Loucy (cell line): ENCODE measurements around the gene MDGA2.

ENCODE experiments used
- H2AFZ ChIP-seq: fragments of 200-600 bp; sonication (generic); 2 replicates; pipeline ENCODE4 v1.6.0; 2016; ENCODE audit warnings: antibody characterized with exemption, mild to moderate bottlenecking, low read length, moderate library complexity
- H3F3A ChIP-seq: fragments of 200-600 bp; 2 replicates; pipeline ENCODE4 v1.6.0; 2016; ENCODE audit warnings: antibody characterized with exemption, low read depth, mild to moderate bottlenecking
- H3K27me3 ChIP-seq: fragments of 200-600 bp; sonication (generic); 2 replicates; pipeline ENCODE4 v1.6.1; 2014; ENCODE audit warnings: low read length, mild to moderate bottlenecking; ENCODE audit not compliant: insufficient read depth, poor library complexity, severe bottlenecking
- H3K36me3 ChIP-seq: fragments of 200-600 bp; sonication (generic); 2 replicates; pipeline ENCODE4 v1.6.1; 2016; ENCODE audit warnings: low read length; ENCODE audit not compliant: insufficient read depth
- H3K4me1 ChIP-seq: fragments of 200-600 bp; sonication (generic); 2 replicates; pipeline ENCODE4 v1.5.1; 2014; ENCODE audit warnings: low read length, mild to moderate bottlenecking; ENCODE audit not compliant: insufficient read depth, poor library complexity, severe bottlenecking
- H3K4me2 ChIP-seq: fragments of 200-600 bp; sonication (generic); 2 replicates; pipeline ENCODE4 v1.6.0; 2014; ENCODE audit warnings: antibody characterized with exemption, low read length, low read depth, mild to moderate bottlenecking; ENCODE audit not compliant: poor library complexity, severe bottlenecking
- H3K4me3 ChIP-seq: fragments of 200-600 bp; sonication (generic); 2 replicates; pipeline ENCODE4 v1.5.1; 2014; ENCODE audit warnings: low read length, mild to moderate bottlenecking, mixed read lengths; ENCODE audit not compliant: poor library complexity, severe bottlenecking
- H3K79me2 ChIP-seq: fragments of 200-600 bp; sonication (generic); 2 replicates; pipeline ENCODE4 v1.6.1; 2014; ENCODE audit warnings: low read length; ENCODE audit not compliant: insufficient read depth
- H3K9ac ChIP-seq: fragments of 200-600 bp; sonication (generic); 2 replicates; pipeline ENCODE4 v1.6.0; 2014; ENCODE audit warnings: mild to moderate bottlenecking, low read depth, low read length, moderate library complexity; ENCODE audit not compliant: poor library complexity, severe bottlenecking
- H3K9me2 ChIP-seq: fragments of 200-600 bp; sonication (generic); replicated peaks from 2 replicates; pipeline ENCODE4 v1.6.1; 2016; ENCODE audit warnings: low read depth, low read length, mixed read lengths
- H3K9me3 ChIP-seq: fragments of 200-600 bp; sonication (generic); 2 replicates; pipeline ENCODE4 v1.6.1; 2014; ENCODE audit warnings: mild to moderate bottlenecking, antibody characterized with exemption, low read length, low read depth; ENCODE audit not compliant: insufficient read depth
- H4K20me1 ChIP-seq: fragments of 200-600 bp; sonication (generic); 2 replicates; pipeline ENCODE4 v1.6.0; 2014; ENCODE audit warnings: antibody characterized with exemption, low read length, mild to moderate bottlenecking; ENCODE audit not compliant: insufficient read depth, poor library complexity, severe bottlenecking
- CTCF ChIP-seq: fragments of 200-600 bp; sonication (generic); conservative IDR thresholded peaks from 2 replicates; pipeline ENCODE4 v1.5.1; 2014; ENCODE audit warnings: mild to moderate bottlenecking, antibody characterized with exemption, low read length
- EZH2phosphoT487 ChIP-seq: fragments of 200-600 bp; IDR thresholded peaks from 2 replicates; pipeline ENCODE4 v1.6.1; 2018; ENCODE audit warnings: antibody characterized with exemption, mild to moderate bottlenecking, moderate library complexity, borderline replicate concordance

MDGA2 gene

GRCh38 chr14:47322751-47323150 lies 352.7 kb downstream of the MDGA2 start:
- no peaks in the 10 kb centered on the region for H4K20me1 ChIP-seq
- H2AFZ ChIP-seq: no peak overlapping the region
- no peaks in the 10 kb centered on the region for H3F3A ChIP-seq
- H3K36me3 ChIP-seq: no peaks in the 10 kb centered on the region
- no peak for TF ChIP-seq CTCF
- TF ChIP-seq EZH2phosphoT487: no peak
- H3K4me3 ChIP-seq: no peak overlapping the region
- no peaks in the 10 kb centered on the region for H3K4me1 ChIP-seq
- no peaks in the 10 kb centered on the region for H3K9me3 ChIP-seq
- H3K9me2 ChIP-seq: no peaks in the 10 kb centered on the region
- no peaks in the 10 kb centered on the region for H3K27me3 ChIP-seq
- H3K79me2 ChIP-seq: no peaks in the 10 kb centered on the region
- H3K4me2 ChIP-seq: no peak overlapping the region
- H3K9ac ChIP-seq: no peak overlapping the region

GRCh38 chr14:47302121-47302520 lies 373.3 kb downstream of the MDGA2 start:
- H3K79me2 ChIP-seq: no peaks in the 10 kb centered on the region
- no peaks in the 10 kb centered on the region for H3K9me2 ChIP-seq
- TF ChIP-seq EZH2phosphoT487 (no peak), CTCF (no peak)
- no peaks in the 10 kb centered on the region; the same call in 1 of the 2 replicates for H3K9me3 ChIP-seq
- no peaks in the 10 kb centered on the region for H3K27me3 ChIP-seq
- H4K20me1 ChIP-seq: no peaks in the 10 kb centered on the region
- no peak overlapping the region for H2AFZ ChIP-seq
- H3F3A ChIP-seq: no peaks in the 10 kb centered on the region
- no peak overlapping the region for H3K4me3 ChIP-seq
- no peaks in the 10 kb centered on the region for H3K4me1 ChIP-seq
- no peak overlapping the region for H3K9ac ChIP-seq
- no peaks in the 10 kb centered on the region for H3K36me3 ChIP-seq
- H3K4me2 ChIP-seq: no peak overlapping the region

GRCh38 chr14:47300796-47301195 lies 374.6 kb downstream of the MDGA2 start:
- Histone ChIP-seq H3K4me2 (no peak overlapping the region), H3K9ac (no peak overlapping the region), H3K79me2 (no peaks in the 10 kb centered on the region), H3F3A (no peaks in the 10 kb centered on the region), H3K4me3 (no peak overlapping the region), H4K20me1 (no peaks in the 10 kb centered on the region), H3K27me3 (no peaks in the 10 kb centered on the region), H2AFZ (no peak overlapping the region), H3K9me2 (no peaks in the 10 kb centered on the region), H3K36me3 (no peaks in the 10 kb centered on the region), H3K9me3 (no peaks in the 10 kb centered on the region; the same call in 1 of the 2 replicates), H3K4me1 (no peaks in the 10 kb centered on the region)
- no peak for TF ChIP-seq EZH2phosphoT487
- no peak for TF ChIP-seq CTCF
